Vagina (tissue), 2 donors: Measurements from ENCODE around the gene ELP4.

Experiments
- CTCF ChIP-seq, 3 experiments: fragments of 450-650 bp in 2 of 3; fragments of 200-600 bp in 1 of 3; sonication (generic) in 1 of 3; IDR thresholded peaks; one replicate each; pipeline ENCODE4 v1.5.1; 2017 to 2019; ENCODE audit warnings: antibody characterized with exemption in 3 of 3, mild to moderate bottlenecking in 2 of 3, moderate library complexity in 2 of 3
- POLR2A ChIP-seq, 2 donors: fragments of 450-650 bp; IDR thresholded peaks; one replicate each; pipeline ENCODE4 v1.6.1; 2017; ENCODE audit warnings: antibody characterized with exemption in 2 of 2, mild to moderate bottlenecking in 2 of 2, moderate library complexity in 2 of 2

- TF ChIP-seq POLR2A (IDR thresholded peaks at IDR 0.05) (no peak), CTCF (IDR thresholded peaks at IDR 0.05) (no peak)
Observed at GRCh38 chr11:31598454-31598853, 88.9 kb downstream of the ELP4 start.
